PC-3 (cell line): Measurements from ENCODE around the gene RBBP8NL.

Experiments
- EZH2 ChIP-seq: fragments of 300-600 bp; sonication (generic); IDR thresholded peaks from one replicate; pipeline ENCODE4 v1.6.1; 2017; ENCODE audit warnings: antibody characterized with exemption, mild to moderate bottlenecking, low read length; ENCODE audit not compliant: unreplicated experiment
- EZH2phosphoT487 ChIP-seq: fragments of 300-600 bp; sonication (generic); IDR thresholded peaks from 2 replicates; pipeline ENCODE4 v1.6.1; 2018; ENCODE audit warnings: mild to moderate bottlenecking, antibody characterized with exemption, low read length, borderline replicate concordance
- TF ChIP-seq, protein P1 (sequence below): fragments of 300-600 bp; sonication (generic); conservative IDR thresholded peaks from 2 replicates; pipeline ENCODE4 v1.5.1; 2017; ENCODE audit warnings: antibody characterized with exemption, low read depth, mild to moderate bottlenecking, low read length

DNA sequence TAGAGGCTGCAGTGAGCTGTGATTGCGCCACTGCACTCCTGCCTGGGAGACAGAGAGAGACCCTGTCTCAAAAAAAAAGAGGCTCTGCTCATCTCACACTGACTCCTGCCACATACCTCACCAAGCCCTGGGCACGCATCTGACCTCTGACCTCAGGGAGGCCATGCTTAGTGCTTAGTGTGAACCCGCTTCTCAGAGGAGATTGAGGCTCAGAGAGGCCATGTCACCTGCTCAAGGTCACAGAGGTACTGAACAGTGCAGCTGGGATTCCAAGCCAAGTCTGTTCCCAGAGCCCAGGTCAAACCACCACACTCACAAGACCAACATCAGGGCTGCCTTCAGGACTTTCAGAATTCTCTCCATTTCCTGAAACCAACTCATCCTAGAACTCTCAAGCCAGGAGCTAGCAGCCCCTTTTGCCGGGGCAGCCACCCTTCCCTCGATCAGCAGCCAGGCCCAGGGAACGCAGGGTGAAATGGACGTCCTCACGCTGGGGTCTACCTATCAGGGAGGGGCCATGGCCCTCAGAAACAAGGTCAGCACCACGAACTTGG is 23.1 kb downstream of the RBBP8NL start:
- TF ChIP-seq EZH2: no peak
- TF ChIP-seq, protein P1, sequence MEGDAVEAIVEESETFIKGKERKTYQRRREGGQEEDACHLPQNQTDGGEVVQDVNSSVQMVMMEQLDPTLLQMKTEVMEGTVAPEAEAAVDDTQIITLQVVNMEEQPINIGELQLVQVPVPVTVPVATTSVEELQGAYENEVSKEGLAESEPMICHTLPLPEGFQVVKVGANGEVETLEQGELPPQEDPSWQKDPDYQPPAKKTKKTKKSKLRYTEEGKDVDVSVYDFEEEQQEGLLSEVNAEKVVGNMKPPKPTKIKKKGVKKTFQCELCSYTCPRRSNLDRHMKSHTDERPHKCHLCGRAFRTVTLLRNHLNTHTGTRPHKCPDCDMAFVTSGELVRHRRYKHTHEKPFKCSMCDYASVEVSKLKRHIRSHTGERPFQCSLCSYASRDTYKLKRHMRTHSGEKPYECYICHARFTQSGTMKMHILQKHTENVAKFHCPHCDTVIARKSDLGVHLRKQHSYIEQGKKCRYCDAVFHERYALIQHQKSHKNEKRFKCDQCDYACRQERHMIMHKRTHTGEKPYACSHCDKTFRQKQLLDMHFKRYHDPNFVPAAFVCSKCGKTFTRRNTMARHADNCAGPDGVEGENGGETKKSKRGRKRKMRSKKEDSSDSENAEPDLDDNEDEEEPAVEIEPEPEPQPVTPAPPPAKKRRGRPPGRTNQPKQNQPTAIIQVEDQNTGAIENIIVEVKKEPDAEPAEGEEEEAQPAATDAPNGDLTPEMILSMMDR: no peak
- no peak for TF ChIP-seq EZH2phosphoT487
